Muscle layer of colon (tissue), 2 donors: ENCODE data around the gene PNLIPRP2.

Experiments
- H3K27ac ChIP-seq: one replicate; pipeline ENCODE4 v1.7.0; 2013; ENCODE audit warnings: low read depth, mild to moderate bottlenecking, low read length, moderate library complexity
- H3K27me3 ChIP-seq, 2 donors: one replicate each; pipeline ENCODE4 v1.7.0; 2013; ENCODE audit warnings: low read length in 2 of 2, mild to moderate bottlenecking in 2 of 2; ENCODE audit not compliant: insufficient read depth in 2 of 2, control insufficient read depth in 1 of 2
- H3K36me3 ChIP-seq: one replicate; pipeline ENCODE4 v1.7.0; 2013; ENCODE audit warnings: mild to moderate bottlenecking, low read length; ENCODE audit not compliant: insufficient read depth
- H3K4me1 ChIP-seq: one replicate; pipeline ENCODE4 v1.7.0; 2013; ENCODE audit warnings: mild to moderate bottlenecking, low read length; ENCODE audit not compliant: insufficient read depth
- H3K4me3 ChIP-seq, 2 donors: one replicate each; pipeline ENCODE4 v1.7.0; 2013; ENCODE audit warnings: low read length in 2 of 2, low read depth in 1 of 2, mild to moderate bottlenecking in 1 of 2, moderate library complexity in 1 of 2
- H3K9ac ChIP-seq: one replicate; pipeline ENCODE4 v1.7.0; 2013; ENCODE audit warnings: low read length
- H3K9me3 ChIP-seq: one replicate; pipeline ENCODE4 v1.7.0; 2013; ENCODE audit warnings: mild to moderate bottlenecking, low read length
- donor health status: abdominal sarcoma.
- donor health status: Adenocarcinoma of cecum.

The PNLIPRP2 gene

GRCh38 chr10:116671274-116671926 is 50.6 kb downstream of the PNLIPRP2 start:
- Histone ChIP-seq H3K4me1 (no peaks in the 10 kb centered on the region), H3K36me3 (peaks cover 5% of the 10 kb centered on the region), H3K27me3 (peaks cover 0 to 4% of the 10 kb centered on the region in 2 donors), H3K9ac (no peak overlapping the region), H3K27ac (no peak overlapping the region), H3K9me3 (no peaks in the 10 kb centered on the region), H3K4me3 (no peak overlapping the region)

- Histone ChIP-seq H3K4me1 (no peaks in the 10 kb centered on the region), H3K36me3 (peaks cover 5% of the 10 kb centered on the region), H3K27ac (no peak overlapping the region), H3K27me3 (peaks cover 0 to 4% of the 10 kb centered on the region in 2 donors), H3K9ac (no peak overlapping the region), H3K9me3 (no peaks in the 10 kb centered on the region), H3K4me3 (no peak overlapping the region)
Observed at GRCh38 chr10:116672891-116673290, 52.1 kb downstream of the PNLIPRP2 start.

- Histone ChIP-seq H3K4me3 (no peak overlapping the region), H3K9ac (no peak overlapping the region), H3K36me3 (peaks cover 5% of the 10 kb centered on the region), H3K27ac (no peak overlapping the region), H3K4me1 (no peaks in the 10 kb centered on the region), H3K27me3 (peaks cover 0 to 4% of the 10 kb centered on the region in 2 donors), H3K9me3 (no peaks in the 10 kb centered on the region)
Observed at GRCh38 chr10:116673866-116674265, 53.1 kb downstream of the PNLIPRP2 start.

GRCh38 chr10:116674901-116675423 is 54.2 kb downstream of the PNLIPRP2 start:
- H3K9me3 ChIP-seq = no peaks in the 10 kb centered on the region
- no peak overlapping the region for H3K4me3 ChIP-seq
- peaks cover 0 to 2% of the 10 kb centered on the region in 2 donors for H3K27me3 ChIP-seq
- peaks cover 5% of the 10 kb centered on the region for H3K36me3 ChIP-seq
- no peak overlapping the region for H3K27ac ChIP-seq
- no peaks in the 10 kb centered on the region for H3K4me1 ChIP-seq
- H3K9ac ChIP-seq = no peak overlapping the region

GRCh38 chr10:116676118-116676517 is 55.4 kb downstream of the PNLIPRP2 start:
- H3K27me3 ChIP-seq = no peaks in the 10 kb centered on the region
- H3K4me3 ChIP-seq = no peak overlapping the region
- no peak overlapping the region for H3K9ac ChIP-seq
- no peaks in the 10 kb centered on the region for H3K9me3 ChIP-seq
- H3K36me3 ChIP-seq = peaks cover 5% of the 10 kb centered on the region
- no peaks in the 10 kb centered on the region for H3K4me1 ChIP-seq
- H3K27ac ChIP-seq = no peak overlapping the region

- Histone ChIP-seq H3K36me3 (peaks cover 5% of the 10 kb centered on the region), H3K27ac (no peak overlapping the region), H3K4me3 (no peak overlapping the region), H3K9ac (no peak overlapping the region), H3K9me3 (no peaks in the 10 kb centered on the region), H3K27me3 (no peaks in the 10 kb centered on the region), H3K4me1 (no peaks in the 10 kb centered on the region)
Observed at GRCh38 chr10:116676633-116677032, 55.9 kb downstream of the PNLIPRP2 start.

- Histone ChIP-seq H3K27ac (no peak overlapping the region), H3K4me1 (no peaks in the 10 kb centered on the region), H3K27me3 (no peaks in the 10 kb centered on the region), H3K9ac (no peak overlapping the region), H3K9me3 (no peaks in the 10 kb centered on the region), H3K36me3 (no peaks in the 10 kb centered on the region), H3K4me3 (no peak overlapping the region)
Observed at GRCh38 chr10:116679351-116679750, 58.6 kb downstream of the PNLIPRP2 start.

GRCh38 chr10:116683166-116683565 is 62.4 kb downstream of the PNLIPRP2 start:
- Histone ChIP-seq H3K4me1 (peaks cover under 1% of the 10 kb centered on the region), H3K27me3 (no peaks in the 10 kb centered on the region), H3K36me3 (no peaks in the 10 kb centered on the region), H3K27ac (no peak overlapping the region), H3K9ac (no peak overlapping the region), H3K9me3 (no peaks in the 10 kb centered on the region), H3K4me3 (no peak overlapping the region)

- H3K9me3 ChIP-seq = no peaks in the 10 kb centered on the region
- no peak overlapping the region for H3K27ac ChIP-seq
- no peaks in the 10 kb centered on the region for H3K27me3 ChIP-seq
- no peak overlapping the region for H3K9ac ChIP-seq
- no peak overlapping the region for H3K4me3 ChIP-seq
- no peaks in the 10 kb centered on the region for H3K36me3 ChIP-seq
- peaks cover 7% of the 10 kb centered on the region for H3K4me1 ChIP-seq
Observed at GRCh38 chr10:116683821-116684220, 63.1 kb downstream of the PNLIPRP2 start.

- Histone ChIP-seq H3K4me3 (no peak overlapping the region), H3K36me3 (no peaks in the 10 kb centered on the region), H3K27ac (no peak overlapping the region)
Observed at GRCh38 chr10:116684781-116685180, 64.0 kb downstream of the PNLIPRP2 start.

GRCh38 chr10:116685807-116686206 is 65.1 kb downstream of the PNLIPRP2 start:
- no peaks in the 10 kb centered on the region for H3K36me3 ChIP-seq
- H3K4me3 ChIP-seq = no peak overlapping the region
- no peak overlapping the region for H3K27ac ChIP-seq
- peaks cover 21% of the 10 kb centered on the region for H3K4me1 ChIP-seq
- H3K9me3 ChIP-seq = no peaks in the 10 kb centered on the region
- no peak overlapping the region for H3K9ac ChIP-seq
- no peaks in the 10 kb centered on the region for H3K27me3 ChIP-seq

More at GRCh38 chr10:116684781-116685180, 64.0 kb downstream of the PNLIPRP2 start:
- H3K27me3 ChIP-seq = no peaks in the 10 kb centered on the region
- no peaks in the 10 kb centered on the region for H3K9me3 ChIP-seq
- no peak overlapping the region for H3K9ac ChIP-seq
- H3K4me1 ChIP-seq = peaks cover 17% of the 10 kb centered on the region

- no peaks in the 10 kb centered on the region for H3K9me3 ChIP-seq
- H3K4me3 ChIP-seq = no peak overlapping the region
- no peaks in the 10 kb centered on the region for H3K27me3 ChIP-seq
- no peak overlapping the region for H3K9ac ChIP-seq
- H3K36me3 ChIP-seq = no peaks in the 10 kb centered on the region
- H3K27ac ChIP-seq = no peak overlapping the region
- H3K4me1 ChIP-seq = peaks cover 29% of the 10 kb centered on the region
Observed at GRCh38 chr10:116686632-116687031, 65.9 kb downstream of the PNLIPRP2 start.
